PC-9 (cell line): ENCODE data around the gene MXD1. TPM values are rescaled to one million over a fixed set of nuclear protein-coding genes. Genes with fewer than 3 reads are reported as not detected.

Source experiments
- BruUV-seq: library from RNA; stranded (reverse); fragments of 400-500 nt; replicated peaks from 2 replicates; lab custom pipeline; 2021; lab: Mats Ljungman, UMichigan
- CTCF ChIA-PET: fragments of 300-600 bp; sonication (Branson Sonifier 250); formaldehyde crosslinking; loops from one replicate; lab custom pipeline; 2022; ENCODE audit warnings: antibody characterized with exemption; lab: Charles Lee
- POLR2A ChIA-PET: fragments of 300-600 bp; sonication (Branson Sonifier 250); formaldehyde crosslinking; loops from one replicate; lab custom pipeline; 2022; ENCODE audit warnings: antibody characterized with exemption; ENCODE audit not compliant: unreplicated experiment; lab: Charles Lee
- DNase-seq, 2 experiments: peaks; one replicate each; pipeline versions ENCODE4 v3.0.0 to v3.0.0-alpha.2; 2015 to 2022; ENCODE audit warnings: mixed read lengths in 1 of 2
- H2AFZ ChIP-seq: fragments of 200-600 bp; sonication (generic); 2 replicates; pipeline ENCODE4 v1.8.1; 2017; ENCODE audit warnings: antibody characterized with exemption
- H3F3A ChIP-seq: fragments of 200-600 bp; sonication (generic); 2 replicates; pipeline ENCODE4 v1.8.1; 2017; ENCODE audit warnings: antibody characterized with exemption, mild to moderate bottlenecking, low read depth; ENCODE audit not compliant: insufficient read depth
- H3K27ac ChIP-seq: fragments of 200-600 bp; sonication (generic); 2 replicates; pipeline ENCODE4 v1.6.1; 2016; ENCODE audit warnings: mixed run types
- H3K27me3 ChIP-seq: fragments of 200-600 bp; sonication (generic); 2 replicates; pipeline ENCODE4 v1.6.1; 2016; ENCODE audit warnings: low read depth, mixed run types; ENCODE audit not compliant: insufficient read depth
- H3K36me3 ChIP-seq: fragments of 200-600 bp; sonication (generic); 2 replicates; pipeline ENCODE4 v1.6.1; 2016; ENCODE audit warnings: low read depth, mixed run types
- H3K4me1 ChIP-seq: fragments of 200-600 bp; sonication (generic); replicated peaks from 2 replicates; pipeline ENCODE4 v1.6.1; 2016; ENCODE audit warnings: mixed run types; ENCODE audit not compliant: insufficient read depth
- H3K4me2 ChIP-seq: fragments of 200-600 bp; sonication (generic); 2 replicates; pipeline ENCODE4 v1.6.1; 2017; ENCODE audit warnings: mixed run types
- H3K4me3 ChIP-seq: fragments of 200-600 bp; sonication (generic); 2 replicates; pipeline ENCODE4 v1.6.1; 2016; ENCODE audit warnings: mixed run types
- H3K79me2 ChIP-seq: fragments of 200-600 bp; sonication (generic); 2 replicates; pipeline ENCODE4 v1.6.1; 2017; ENCODE audit warnings: low read depth, mixed run types
- H3K9me2 ChIP-seq: fragments of 200-600 bp; sonication (generic); 2 replicates; pipeline ENCODE4 v1.8.1; 2017; ENCODE audit warnings: mild to moderate bottlenecking; ENCODE audit not compliant: insufficient read depth
- H3K9me3 ChIP-seq: fragments of 200-600 bp; sonication (generic); 2 replicates; pipeline ENCODE4 v1.8.1; 2016; ENCODE audit warnings: low read depth; ENCODE audit not compliant: insufficient read depth
- H4K20me1 ChIP-seq: fragments of 200-600 bp; sonication (generic); 2 replicates; pipeline ENCODE4 v1.8.1; 2017; ENCODE audit not compliant: insufficient read depth
- EZH2 ChIP-seq: fragments of 200-600 bp; sonication (generic); IDR thresholded peaks from 2 replicates; pipeline ENCODE4 v1.8.0; 2017; ENCODE audit warnings: antibody characterized with exemption, low read depth
- intact Hi-C: fragments of 100-400 bp; cut with micrococcal nuclease; formaldehyde crosslinking; loops from one replicate; pipeline ENCODE4 v1.10.0; 2022; ENCODE audit not compliant: unreplicated experiment
- total RNA-seq: library from RNA; stranded (reverse); gene quantifications from 2 replicates; pipeline ENCODE4 v1.2.3, GENCODE V29; 2021
- TF ChIP-seq, protein P1 (sequence below): fragments of 200-600 bp; sonication (generic); conservative IDR thresholded peaks from 2 replicates; pipeline ENCODE4 v1.6.1; 2017; ENCODE audit warnings: mixed run types, antibody characterized with exemption, mild to moderate bottlenecking, moderate library complexity

MXD1 gene
- total RNA-seq, 1 experiment from 2014 or later = 8.8 TPM

DNA sequence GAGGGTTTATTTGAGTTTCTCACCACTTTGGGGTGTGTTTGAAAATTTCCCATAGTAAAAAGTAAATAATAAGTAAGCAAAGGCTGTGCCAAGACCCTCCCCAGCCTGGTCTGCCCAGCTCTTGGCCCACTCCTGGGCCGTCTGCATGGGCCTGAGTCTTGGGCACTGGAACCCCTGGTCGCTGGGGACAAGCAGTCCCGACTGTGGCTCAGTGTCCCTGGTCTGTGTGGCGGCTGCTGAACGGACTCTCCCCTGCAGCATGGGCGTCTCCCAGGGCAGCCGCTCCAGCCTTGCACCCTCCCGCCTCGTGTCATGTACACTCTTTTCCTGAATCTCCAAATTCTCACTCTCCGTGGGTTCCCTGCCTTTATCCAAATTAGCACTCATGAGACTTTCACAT, 53.7 kb downstream of the MXD1 start:
- Histone ChIP-seq H3K27me3 (no peaks in the 10 kb centered on the region), H3K4me2 (no peak overlapping the region), H3K79me2 (no peaks in the 10 kb centered on the region), H3K9me2 (no peaks in the 10 kb centered on the region), H3K4me3 (no peak overlapping the region), H2AFZ (no peak overlapping the region), H4K20me1 (no peaks in the 10 kb centered on the region), H3K4me1 (peaks cover 16% of the 10 kb centered on the region), H3K36me3 (no peaks in the 10 kb centered on the region), H3K27ac (no peak overlapping the region), H3F3A (no peaks in the 10 kb centered on the region), H3K9me3 (no peaks in the 10 kb centered on the region)
- ChIA-PET CTCF (no interaction called here), POLR2A (no interaction called here)
- BruUV-seq = no TSS peak
- TF ChIP-seq, protein P1, sequence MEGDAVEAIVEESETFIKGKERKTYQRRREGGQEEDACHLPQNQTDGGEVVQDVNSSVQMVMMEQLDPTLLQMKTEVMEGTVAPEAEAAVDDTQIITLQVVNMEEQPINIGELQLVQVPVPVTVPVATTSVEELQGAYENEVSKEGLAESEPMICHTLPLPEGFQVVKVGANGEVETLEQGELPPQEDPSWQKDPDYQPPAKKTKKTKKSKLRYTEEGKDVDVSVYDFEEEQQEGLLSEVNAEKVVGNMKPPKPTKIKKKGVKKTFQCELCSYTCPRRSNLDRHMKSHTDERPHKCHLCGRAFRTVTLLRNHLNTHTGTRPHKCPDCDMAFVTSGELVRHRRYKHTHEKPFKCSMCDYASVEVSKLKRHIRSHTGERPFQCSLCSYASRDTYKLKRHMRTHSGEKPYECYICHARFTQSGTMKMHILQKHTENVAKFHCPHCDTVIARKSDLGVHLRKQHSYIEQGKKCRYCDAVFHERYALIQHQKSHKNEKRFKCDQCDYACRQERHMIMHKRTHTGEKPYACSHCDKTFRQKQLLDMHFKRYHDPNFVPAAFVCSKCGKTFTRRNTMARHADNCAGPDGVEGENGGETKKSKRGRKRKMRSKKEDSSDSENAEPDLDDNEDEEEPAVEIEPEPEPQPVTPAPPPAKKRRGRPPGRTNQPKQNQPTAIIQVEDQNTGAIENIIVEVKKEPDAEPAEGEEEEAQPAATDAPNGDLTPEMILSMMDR = no peak
- no peak for TF ChIP-seq EZH2
- no peak for DNase-seq
- intact Hi-C loops = no loop called here

DNA sequence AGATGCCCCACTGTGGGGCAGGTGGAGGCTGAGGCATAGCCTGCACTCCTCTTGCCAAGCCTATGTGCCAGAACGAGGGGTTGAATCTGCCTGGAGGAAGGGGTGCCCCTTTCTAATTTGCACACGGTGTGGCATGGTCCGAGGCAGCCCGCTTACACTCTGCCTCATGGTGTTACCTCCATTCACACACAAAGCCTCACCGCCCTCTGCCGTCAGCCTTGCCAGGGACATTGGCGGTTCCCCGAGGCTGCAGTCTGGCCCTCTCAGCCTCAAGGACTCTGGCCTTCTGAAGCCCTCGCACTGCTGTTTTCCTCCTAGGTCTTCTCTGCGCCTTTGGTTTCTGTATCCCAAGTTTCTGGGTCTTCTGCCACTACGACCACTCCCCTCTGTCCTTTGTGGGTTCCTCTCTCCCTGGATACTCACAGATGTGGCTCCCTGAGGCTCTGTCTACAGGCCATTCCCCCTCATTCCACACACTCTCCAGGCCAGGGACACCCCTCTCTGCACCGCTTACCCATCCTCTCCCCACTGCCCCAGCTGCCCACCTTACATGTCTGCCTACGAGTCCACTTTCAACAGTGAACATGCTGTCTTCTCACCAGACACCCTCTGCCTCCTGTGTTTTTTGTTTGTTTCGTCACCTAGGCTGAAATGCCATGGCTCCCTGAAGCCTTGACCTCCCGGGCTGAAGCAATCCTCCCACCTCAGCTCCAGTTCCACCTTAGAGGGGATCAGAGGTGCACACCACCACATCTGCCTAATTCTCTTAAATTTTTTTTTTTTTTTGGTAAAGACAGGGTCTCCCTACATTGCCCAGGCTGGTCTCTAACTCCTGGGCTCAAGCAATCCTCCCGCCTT, 54.4 kb downstream of the MXD1 start:
- Histone ChIP-seq H3K36me3 (no peaks in the 10 kb centered on the region), H3K9me3 (no peaks in the 10 kb centered on the region), H3K4me3 (no peak overlapping the region), H4K20me1 (no peaks in the 10 kb centered on the region), H3K4me2 (no peak overlapping the region), H3K4me1 (peaks cover 16% of the 10 kb centered on the region), H3K79me2 (no peaks in the 10 kb centered on the region), H3K27me3 (no peaks in the 10 kb centered on the region), H3K27ac (no peak overlapping the region), H3F3A (no peaks in the 10 kb centered on the region), H2AFZ (no peak overlapping the region), H3K9me2 (no peaks in the 10 kb centered on the region)
- intact Hi-C loops = no loop called here
- DNase-seq = no peak
- TF ChIP-seq, protein P1 = no peak
- TF ChIP-seq EZH2 = no peak
- ChIA-PET CTCF (interaction anchor here (0.6 kb wide), 1 partner anchor 64 kb away, joined by 3 read pairs; no protein-coding TSS in a partner anchor), POLR2A (no interaction called here)
- no TSS peak for BruUV-seq

DNA sequence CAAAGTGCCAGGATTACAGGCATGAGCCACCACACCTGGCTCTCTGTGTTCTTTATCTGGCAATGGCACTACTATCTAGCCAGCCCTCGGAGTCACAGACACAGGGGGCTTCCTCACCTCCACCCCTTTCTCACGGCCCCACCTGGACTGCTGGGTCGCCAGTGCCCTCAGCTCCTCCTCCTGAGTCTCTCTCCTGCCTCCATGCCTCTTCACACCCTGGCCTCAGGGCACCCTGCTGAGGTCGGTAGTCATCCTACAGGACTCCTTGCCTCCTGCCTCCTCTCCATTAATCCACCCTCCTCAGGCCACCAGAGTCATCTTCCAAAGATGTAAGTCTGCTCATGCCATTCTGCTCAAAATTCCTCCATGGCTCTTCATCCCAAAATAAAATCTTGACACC, 55.1 kb downstream of the MXD1 start:
- no peaks in the 10 kb centered on the region for H3K79me2 ChIP-seq
- no peak for DNase-seq
- ChIA-PET POLR2A (no interaction called here), CTCF (interaction anchor here (0.6 kb wide), 1 partner anchor 63 kb away, joined by 3 read pairs; no protein-coding TSS in a partner anchor)
- H3K27ac ChIP-seq = no peak overlapping the region
- H3K27me3 ChIP-seq = no peaks in the 10 kb centered on the region
- no peak for TF ChIP-seq EZH2
- TF ChIP-seq, protein P1 = no peak
- no peaks in the 10 kb centered on the region for H3K36me3 ChIP-seq
- no peaks in the 10 kb centered on the region for H3K9me2 ChIP-seq
- H3K4me3 ChIP-seq = no peak overlapping the region
- H3K4me2 ChIP-seq = no peak overlapping the region
- no peaks in the 10 kb centered on the region for H3K9me3 ChIP-seq
- no peaks in the 10 kb centered on the region for H4K20me1 ChIP-seq
- no peaks in the 10 kb centered on the region for H3F3A ChIP-seq
- no peak overlapping the region for H2AFZ ChIP-seq
- no TSS peak for BruUV-seq
- H3K4me1 ChIP-seq = peaks cover 16% of the 10 kb centered on the region
- intact Hi-C loops = no loop called here
